GF-D8 (cell line): Measurements from ENCODE around the gene SLC10A2.
"Not testable (repeated sequence)": the region's sequence is repeated elsewhere in the genome, so short reads cannot be mapped to it uniquely, and the experiment has no call there.

Experiments used
- DNase-seq: peaks from one replicate; lab custom pipeline; 2025; lab: John Stamatoyannopoulos, UW

SLC10A2 gene, protein sequence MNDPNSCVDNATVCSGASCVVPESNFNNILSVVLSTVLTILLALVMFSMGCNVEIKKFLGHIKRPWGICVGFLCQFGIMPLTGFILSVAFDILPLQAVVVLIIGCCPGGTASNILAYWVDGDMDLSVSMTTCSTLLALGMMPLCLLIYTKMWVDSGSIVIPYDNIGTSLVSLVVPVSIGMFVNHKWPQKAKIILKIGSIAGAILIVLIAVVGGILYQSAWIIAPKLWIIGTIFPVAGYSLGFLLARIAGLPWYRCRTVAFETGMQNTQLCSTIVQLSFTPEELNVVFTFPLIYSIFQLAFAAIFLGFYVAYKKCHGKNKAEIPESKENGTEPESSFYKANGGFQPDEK

DNA sequence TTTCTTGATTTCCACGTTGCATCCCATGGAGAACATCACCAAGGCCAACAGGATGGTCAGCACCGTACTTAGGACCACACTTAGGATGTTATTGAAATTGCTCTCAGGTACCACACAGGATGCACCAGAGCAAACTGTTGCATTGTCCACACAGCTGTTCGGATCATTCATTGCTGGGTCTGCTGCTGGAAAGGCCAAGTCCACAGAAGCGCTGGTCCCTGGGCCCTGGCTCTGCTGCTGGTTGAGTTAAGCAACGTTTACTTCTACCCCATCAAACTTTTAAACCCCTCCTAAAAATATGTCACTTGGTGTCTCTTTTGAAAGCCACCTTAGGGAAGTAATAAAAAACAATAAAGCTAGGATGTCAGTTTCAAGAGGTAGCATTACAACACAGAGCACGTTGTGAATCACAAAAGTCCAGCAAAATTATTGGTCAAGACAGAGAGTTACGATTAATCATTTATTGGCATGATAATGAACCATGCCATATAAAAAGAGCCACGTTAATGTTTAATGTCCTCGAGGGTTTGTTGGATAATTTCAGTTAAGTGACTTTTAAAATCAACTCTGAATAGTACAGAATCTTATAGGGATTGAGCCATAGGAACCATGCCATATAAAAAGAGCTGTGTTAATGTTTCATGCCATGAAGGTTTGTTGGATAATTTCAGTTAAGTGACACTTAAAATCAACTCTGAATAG, at the start of gene SLC10A2:
Gene SLC10A2 (minus strand): TSS at position 339 of the 702 bp plus-strand sequence. CDS start 168 bp downstream, at position 171.
- no peak for DNase-seq

DNA sequence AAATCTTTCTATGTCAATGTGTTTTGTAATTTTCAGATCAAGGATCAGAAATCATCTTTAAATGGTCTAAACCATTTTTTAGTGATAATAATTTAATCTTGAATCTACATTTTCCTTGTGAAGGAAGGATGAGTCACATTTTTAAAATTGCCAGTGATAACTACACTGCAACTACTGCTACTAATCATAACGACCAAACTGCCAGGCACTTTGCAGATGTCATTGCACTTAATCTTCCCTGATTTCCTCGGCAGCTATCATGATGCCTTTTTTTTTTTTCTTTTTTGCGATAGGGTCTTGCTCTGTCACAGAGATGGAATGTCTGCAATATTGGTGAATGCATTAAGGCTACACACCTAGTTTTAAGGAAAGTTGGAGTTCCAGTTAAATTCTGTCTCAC, 41.4 kb upstream of the SLC10A2 start:
- DNase-seq: no peak

DNA sequence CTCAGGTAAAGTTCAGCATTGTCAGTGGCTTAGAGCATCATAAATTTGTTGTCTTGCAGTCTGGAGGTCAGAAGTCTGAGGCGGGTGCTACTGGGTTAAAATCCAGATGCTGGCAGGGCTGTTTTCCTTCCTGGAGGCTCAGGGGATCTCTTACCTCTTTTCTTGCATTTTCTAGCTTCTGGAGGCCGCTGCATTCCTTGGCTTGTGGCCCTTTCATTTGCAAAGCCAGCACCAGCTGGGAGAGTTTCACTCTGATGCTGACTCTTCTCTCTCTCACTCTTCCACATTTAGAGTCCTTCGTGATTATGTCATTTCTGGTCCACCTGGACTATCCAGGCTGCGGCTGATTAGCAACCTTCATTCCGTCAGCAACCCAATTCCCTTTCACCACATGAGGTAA, 38.1 kb upstream of the SLC10A2 start:
- no peak for DNase-seq

DNA sequence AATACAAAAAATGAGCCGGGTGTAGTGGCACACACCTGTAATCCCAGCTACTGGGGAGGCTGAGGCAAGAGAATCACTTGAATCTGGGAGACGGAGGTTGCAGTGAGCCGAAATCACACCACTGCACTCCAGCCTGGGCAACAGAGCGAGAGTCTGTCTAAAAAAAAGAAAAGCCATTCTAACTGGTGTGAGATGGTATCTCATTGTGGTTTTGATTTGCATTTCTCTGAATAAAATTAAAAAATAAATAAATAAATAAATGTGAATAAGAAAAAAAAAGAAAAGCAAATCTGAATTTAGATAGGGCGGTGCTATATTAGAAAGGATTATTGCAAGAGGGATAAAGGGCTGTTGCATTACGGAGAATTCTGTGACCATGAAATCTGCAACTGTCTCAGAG, 37.2 kb upstream of the SLC10A2 start:
- not testable (repeated sequence) for DNase-seq

DNA sequence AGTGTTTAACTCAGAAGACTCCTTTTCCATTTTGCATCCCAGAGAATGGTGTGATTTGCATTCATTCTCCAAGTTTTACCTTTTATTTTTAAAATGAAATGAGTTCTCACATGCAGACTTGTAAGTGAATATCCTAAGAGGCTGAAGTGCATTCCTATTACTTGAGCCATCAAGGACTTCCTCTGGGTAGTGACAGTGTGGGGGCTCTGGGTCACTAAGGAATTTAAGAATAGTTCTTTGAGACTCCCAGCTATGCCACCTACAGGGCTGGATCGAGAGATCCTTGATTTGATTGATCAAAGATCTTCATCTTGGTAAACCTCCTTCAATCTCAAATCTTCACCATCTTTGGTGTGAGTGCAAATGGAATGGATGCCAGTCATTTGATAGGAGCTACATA, 36.3 kb upstream of the SLC10A2 start:
- DNase-seq: no peak

DNA sequence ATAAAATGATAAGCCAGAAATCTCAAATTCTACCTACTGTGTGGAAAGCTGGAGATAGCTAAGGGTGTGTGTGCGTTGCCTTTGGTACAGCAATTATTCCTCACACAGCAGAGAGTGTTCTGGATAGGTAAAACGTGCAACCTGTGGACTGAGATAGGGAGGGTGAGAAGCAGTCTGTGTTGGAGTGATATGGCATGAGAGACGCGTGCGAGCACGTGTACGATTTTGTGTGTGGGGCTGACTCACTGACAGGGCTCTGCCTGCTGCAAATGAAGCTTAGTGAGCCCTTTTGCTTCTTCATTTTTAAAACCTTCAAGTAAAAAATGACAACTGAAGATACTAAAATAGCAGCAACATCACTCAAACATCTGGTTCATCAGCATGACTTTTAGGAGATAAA, 35.7 kb upstream of the SLC10A2 start:
- no peak for DNase-seq

DNA sequence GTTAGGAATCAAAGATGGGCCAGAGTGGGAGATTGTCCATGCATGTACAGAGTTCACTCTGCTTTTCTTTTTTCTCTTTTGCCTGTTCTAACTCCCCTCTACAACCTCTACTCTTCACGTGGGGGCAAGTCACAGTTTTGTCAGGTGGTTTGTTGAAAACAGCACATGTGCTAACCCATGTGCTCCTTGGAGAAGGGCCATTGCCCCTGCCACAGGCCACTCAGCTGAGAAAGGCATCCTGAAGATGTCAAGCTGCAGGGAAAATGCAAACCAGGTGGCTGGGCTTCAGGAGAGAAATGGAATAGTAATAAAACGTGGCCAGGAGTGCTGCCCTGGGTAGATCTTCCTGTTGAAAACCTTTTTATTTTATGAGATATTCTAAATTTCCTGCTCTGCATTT, 35.3 kb upstream of the SLC10A2 start:
- no peak for DNase-seq

DNA sequence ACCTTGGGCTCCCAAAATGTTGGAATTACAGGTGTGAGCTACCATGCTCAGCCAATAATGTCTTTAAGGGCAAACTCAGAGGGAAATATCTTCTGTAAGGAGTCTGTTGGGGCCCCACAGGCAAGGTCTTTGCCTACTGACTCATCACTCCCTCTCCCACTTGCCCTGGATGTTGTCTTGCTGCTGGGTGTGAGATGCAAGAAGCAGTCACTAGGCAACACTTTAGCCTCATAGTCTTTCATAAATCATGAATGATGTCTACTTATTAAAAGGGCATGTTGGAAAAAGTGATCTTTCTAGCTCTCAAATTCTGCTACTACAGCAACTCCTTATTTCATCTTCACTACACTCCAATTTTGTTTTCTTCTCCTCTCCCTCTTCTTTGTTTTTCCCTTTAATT, 34.6 kb upstream of the SLC10A2 start:
- DNase-seq: no peak

DNA sequence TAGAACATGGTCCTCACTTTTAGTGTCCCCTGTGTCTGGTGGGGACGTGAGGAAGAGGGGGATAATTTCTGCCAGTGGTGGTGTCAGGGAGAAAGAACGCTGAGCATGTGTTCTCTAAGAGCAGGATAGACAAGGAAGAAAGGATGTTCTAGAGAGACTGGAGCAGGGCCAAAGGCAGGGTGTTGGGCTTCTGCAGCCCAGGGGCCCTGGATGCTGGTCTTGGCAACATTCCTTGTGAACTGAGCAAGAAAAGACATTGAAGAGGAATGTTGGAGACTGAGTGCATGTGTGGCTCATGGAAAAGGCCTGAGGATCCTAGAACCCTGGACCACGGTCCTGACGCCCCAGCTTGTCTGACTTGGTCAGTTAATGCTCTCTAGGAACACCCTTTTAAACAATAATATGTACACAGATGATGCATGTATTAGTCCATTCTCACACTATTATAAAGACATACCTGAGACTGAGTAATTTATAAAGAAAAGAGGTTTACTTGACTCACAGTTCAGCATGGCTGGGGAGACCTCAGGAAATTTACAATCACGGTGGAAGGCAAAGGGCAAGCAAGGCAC, 33.6 kb upstream of the SLC10A2 start:
- no peak for DNase-seq

DNA sequence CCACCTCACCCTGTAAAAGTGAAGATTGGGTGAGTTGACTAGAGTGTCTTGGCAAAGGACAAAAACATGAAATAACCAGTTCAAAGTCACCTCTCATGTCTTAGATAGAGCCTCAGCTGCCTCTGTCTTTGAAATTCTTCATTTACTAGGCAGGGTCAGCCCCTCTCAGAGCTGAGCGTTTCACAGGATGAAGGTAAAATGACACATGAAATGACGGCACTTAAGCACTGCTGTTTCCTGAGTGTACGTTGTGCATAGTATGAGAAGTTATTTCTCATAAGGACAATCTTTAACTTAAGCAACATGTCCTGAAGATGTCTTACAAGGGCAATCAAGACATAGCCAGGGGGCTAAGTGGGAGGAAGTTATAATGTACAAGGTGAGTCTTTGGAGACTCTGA, 32.3 kb upstream of the SLC10A2 start:
- DNase-seq: no peak

DNA sequence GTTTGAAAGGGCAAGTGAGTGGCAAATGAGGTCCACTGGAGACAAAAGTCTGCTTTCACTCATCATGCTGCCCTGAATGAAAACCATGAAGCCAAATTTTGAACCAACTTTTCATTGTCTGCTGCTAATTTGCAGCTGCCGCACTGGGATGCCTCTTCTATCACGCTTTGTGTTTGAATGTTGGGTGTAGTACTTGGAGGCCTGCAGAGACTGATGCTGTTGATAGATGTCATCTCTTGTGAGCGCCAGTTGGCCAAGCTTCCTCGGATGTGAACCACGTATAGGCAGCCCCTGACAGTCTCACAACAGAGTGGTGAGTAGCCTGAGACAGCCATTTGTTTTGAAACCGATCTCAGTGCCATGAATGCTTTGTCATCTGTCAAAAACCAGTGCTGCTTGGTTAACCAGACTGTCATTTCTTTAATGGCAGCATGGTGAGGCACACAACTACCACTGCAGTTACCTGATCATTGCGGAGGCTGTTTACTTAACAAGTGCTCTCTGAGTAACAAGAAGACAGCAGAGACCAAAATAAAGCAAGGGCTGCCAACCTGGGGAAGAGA, 31.2 kb upstream of the SLC10A2 start:
- no peak for DNase-seq

DNA sequence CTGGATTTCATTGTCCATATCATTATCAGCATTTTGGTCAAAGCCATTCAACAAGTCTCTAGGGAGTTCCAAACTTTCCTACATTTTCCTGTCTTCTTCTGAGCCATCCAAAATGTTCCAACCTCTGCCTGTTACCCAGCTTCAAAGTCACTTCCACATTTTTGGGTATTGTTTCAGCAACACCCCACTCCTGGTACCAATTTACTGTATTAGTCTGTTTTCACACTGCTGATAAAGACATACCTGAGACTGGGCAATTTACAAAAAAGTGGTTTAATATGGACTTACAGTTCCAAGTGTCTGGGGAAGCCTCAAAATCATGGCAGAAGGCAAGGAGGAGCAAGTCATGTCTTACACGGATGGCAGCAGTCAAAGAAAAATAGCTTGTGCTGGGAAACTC, 27.4 kb upstream of the SLC10A2 start:
- not testable (repeated sequence) for DNase-seq

DNA sequence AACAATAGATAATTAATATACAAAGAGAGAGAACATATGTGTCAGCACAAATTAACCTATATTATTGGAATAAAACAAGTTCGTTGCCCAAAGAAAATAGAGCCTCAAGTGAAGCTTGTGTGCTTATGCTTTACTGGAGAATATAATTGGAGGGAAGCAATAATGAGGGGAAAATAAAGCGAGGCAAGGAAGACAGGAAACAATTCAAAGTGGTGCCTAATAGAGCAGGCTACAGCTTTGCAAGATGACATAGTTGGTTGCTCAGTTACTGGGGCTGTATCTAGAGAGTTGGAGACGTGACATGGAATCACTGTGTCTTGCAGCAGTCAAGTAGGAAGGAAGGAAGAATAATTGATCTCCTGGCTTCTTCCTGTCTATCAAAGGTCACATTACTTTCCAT, 21.1 kb upstream of the SLC10A2 start:
- no peak for DNase-seq

DNA sequence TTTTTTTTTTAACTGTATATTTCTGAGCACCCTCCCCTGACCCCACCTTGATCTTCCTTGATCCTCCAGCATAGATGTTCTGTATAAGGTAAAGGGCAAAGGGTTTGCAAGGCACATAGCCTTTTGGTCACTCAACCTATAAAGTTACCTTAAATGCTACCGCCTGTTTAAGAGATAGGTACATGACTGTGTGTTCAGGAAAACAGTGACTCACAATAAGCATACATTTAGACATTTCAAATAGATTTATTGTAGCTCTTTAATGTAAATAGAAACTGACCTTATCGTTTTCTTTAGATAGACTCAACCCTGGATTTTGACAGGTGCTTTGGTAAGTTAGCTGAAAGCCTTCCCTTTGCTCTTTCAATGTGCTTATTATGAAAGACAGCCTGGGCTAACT, 15.2 kb upstream of the SLC10A2 start:
- no peak for DNase-seq

DNA sequence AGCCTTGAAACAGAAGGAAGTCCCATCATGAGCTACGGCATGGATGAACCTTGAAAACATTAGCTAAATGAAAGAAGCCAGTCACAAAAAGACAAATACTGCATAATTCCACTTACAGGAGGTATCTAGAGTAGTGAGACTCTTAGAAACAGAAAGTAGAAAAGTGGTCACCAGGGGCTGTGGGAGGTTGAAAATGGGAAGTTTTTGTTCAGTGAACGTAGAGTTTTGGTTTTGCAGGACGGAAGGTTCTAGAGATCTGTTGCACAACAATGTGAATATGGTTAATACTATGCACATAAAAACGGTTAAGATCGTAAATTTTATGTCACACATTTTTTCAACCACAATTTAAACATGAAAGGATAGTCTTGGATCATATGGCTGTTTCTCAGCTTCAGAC, 11.9 kb upstream of the SLC10A2 start:
- no peak for DNase-seq

DNA sequence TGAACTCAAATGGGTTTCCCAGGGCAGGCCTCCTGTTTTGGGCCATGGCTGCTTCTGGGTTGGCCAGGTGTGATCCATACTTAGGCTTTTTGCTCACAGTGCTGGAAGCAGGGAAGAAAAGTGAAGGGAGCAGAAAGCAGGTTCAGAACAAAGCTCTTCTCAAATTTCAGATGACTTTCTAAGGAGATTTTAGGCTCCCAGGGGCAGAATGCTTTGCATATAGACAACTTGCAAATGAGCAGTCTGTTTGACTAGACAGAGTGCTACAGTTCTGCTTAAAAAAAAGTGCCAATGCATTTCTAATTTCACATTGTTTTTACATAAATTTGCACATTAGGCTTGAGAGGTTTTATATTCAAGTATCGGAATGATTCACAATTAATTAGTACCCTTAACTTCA, 2.6 kb upstream of the SLC10A2 start:
- no peak for DNase-seq

DNA sequence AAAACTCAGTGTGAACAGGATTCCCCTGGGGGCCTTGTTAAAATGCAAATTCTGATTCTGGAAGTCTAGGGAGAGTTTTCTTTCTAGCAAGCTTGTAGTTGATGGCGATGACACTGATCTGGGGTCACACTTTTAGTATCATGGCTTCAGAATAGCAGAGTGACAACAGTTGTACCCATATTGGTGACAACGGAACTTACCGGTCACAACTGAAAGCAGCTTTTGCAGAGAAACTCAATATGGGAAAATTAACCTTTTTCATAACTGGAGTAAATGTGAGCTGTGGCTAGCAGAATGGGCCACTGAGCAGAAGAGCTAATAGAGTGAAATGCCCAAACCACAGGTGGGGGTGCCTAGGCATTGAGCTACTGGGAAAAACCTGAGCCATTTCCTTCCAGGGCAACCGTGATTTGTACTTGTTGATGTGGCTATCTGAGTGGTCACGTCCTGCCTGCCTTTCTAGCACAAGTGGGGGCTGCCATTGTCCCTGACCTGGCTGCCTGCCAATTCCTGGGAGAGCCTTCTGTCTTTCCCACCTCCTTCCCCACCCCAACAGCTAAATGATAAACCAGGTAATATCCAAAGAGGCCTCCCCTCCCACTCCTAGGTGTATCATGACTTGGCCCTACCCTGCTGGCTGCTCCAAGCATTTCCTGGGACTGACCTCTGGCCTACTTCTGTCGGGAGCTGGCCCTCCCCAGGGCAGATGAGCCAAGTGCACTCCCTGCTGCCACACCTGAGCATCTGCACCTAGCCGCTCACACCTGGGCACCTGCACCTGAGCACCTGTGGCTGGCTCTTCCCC, 1.7 kb upstream of the SLC10A2 start:
- DNase-seq: no peak

DNA sequence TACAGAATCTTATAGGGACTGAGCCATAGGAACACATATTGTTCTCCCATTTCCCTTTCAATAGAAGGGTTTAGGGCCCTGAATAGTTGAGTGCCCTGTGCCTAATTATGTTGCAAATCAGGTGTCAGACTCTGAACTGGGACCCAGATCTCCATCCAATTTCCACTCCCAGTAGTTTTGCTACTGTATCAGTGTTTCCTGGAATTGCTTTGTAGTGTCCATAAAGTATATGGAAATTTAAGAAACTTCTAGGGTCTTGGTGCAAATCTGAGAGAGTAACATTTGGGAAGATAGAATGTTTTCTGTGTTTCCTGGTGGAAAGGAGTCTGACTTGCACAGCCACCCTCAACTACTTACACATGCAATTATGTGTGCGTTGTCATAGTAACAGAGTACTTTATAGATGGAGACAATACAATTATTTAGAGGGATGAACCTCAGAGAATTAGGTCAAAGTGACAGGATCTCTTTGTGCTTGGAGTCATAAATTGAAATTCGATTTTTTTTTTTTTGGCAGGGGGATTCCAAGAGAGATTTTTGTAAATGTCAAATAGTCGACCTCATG, 646 bp upstream of the SLC10A2 start:
- no peak for DNase-seq

DNA sequence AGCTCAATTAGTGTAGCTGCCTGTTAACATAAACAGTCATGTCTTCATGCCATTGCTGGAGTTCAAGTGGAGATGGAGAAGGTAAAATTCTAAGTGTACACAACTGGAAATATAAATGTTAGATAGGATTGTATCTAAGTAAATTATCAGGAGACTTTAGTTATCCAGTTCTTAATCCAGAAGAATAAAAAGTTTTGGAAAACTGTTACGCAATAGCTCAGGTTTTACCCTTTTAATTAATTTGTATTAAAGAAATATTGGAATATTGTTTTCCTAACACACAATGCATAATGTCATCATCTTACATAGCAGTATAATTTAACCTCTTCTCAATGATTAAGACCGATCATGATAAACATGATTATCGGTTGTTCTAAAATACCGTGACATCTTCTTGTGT, 2.8 kb downstream of the SLC10A2 start:
- DNase-seq: no peak

DNA sequence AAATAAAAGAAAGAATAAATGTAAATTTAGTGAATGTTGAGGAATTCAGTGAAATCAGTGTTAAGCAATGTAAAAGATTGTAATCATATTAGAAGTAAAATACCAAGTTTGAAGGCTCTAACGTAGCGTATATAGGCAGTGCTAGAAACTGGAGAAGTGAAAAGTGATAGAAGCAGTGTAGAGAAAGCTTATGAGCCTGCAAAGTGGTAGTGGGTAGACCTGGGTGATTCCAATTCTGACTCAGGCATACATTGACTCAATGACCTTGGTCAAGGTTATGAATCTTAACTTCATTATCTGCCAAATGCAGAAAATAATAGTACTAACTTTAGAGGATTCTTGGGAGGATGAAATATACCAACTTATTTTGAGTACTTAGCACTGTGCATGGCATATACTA, 4.1 kb downstream of the SLC10A2 start:
- no peak for DNase-seq

DNA sequence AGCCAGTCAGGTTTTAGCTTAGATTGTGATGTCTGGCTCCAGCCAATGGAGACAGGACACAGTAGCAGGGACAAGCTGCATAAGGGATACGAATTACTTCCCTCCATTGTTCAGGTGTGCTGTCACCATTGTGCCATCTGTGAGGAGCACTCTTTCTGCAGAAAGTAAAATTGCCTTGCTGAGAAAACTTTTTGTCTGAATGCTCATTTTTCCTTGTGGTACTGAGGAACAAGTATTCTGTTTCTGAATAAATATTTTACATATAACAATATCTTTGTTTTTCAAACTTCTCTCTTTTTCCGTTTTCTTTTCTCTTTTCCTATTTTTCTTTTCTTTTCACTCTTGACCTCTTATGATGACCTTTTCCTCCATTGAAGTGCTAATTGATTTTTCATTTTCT, 10.2 kb downstream of the SLC10A2 start:
- no peak for DNase-seq

DNA sequence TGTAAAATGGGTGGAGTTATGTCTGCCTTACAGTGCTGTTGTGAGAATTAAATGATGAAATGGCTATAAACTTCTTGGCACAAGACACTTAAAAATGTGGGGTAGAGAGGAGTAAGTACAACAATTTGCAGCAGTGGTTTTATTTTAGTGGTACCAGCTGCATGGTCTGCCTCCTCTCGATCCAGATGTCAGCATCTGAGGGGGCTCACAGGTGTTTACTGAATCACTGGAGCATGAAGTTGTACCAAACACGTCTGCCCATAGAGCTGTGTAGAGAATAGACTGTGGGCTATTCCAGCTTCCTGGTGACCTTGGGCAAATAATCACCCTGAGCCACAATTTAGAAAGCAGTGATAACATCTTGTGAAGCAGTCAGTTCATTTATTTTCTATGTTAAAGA, 11.1 kb downstream of the SLC10A2 start:
- no peak for DNase-seq
